Immature natural killer cell (primary cell): Measurements from ENCODE around the gene SMAD2. TPM values are rescaled to one million over a fixed set of nuclear protein-coding genes. Genes with fewer than 3 reads are reported as not detected.

Source experiments
- DNase-seq, 3 donors: peaks; one replicate each; pipeline ENCODE4 v3.0.0; 2022; ENCODE audit warnings: mixed read lengths in 1 of 3
- H3K27ac Mint-ChIP-seq, 6 donors: one replicate each; pipeline ENCODE4 v1.8.0; 2020; ENCODE audit warnings: mixed read lengths in 6 of 6, mild to moderate bottlenecking in 5 of 6, inconsistent platforms in 4 of 6, moderate library complexity in 3 of 6
- H3K27me3 Mint-ChIP-seq, 3 donors: one replicate each; pipeline ENCODE4 v1.8.0; 2020 to 2021; ENCODE audit warnings: low read depth in 3 of 3, mild to moderate bottlenecking in 3 of 3, mixed read lengths in 3 of 3, moderate library complexity in 3 of 3, inconsistent platforms in 1 of 3
- H3K36me3 Mint-ChIP-seq, 3 donors: one replicate each; pipeline ENCODE4 v1.8.0; 2020; ENCODE audit warnings: mixed read lengths in 3 of 3, inconsistent platforms in 2 of 3, mild to moderate bottlenecking in 2 of 3
- H3K4me1 Mint-ChIP-seq, 2 donors: one replicate each; pipeline ENCODE4 v1.8.0; 2020; ENCODE audit warnings: inconsistent platforms in 2 of 2, mild to moderate bottlenecking in 2 of 2, mixed read lengths in 2 of 2, moderate library complexity in 1 of 2
- H3K4me3 Mint-ChIP-seq, 5 donors: one replicate each; pipeline ENCODE4 v1.8.0; 2020; ENCODE audit warnings: mild to moderate bottlenecking in 5 of 5, mixed read lengths in 5 of 5, inconsistent platforms in 3 of 5, moderate library complexity in 3 of 5
- H3K9me3 Mint-ChIP-seq, 6 donors: one replicate each; pipeline ENCODE4 v1.8.0; 2020; ENCODE audit warnings: mild to moderate bottlenecking in 6 of 6, mixed read lengths in 6 of 6, inconsistent platforms in 4 of 6, moderate library complexity in 3 of 6
- polyA plus RNA-seq, 3 donors: library from polyadenylated mRNA; unstranded; fragments of 300-500 nt; fragmentation: Illumina TruSeq; gene quantifications; one replicate each; pipeline ENCODE4 v1.2.3, GENCODE V29; 2021

SMAD2 gene
- polyA plus RNA-seq, 3 donors from 2014 or later: 81.4 to 123 (median 112) TPM

DNA sequence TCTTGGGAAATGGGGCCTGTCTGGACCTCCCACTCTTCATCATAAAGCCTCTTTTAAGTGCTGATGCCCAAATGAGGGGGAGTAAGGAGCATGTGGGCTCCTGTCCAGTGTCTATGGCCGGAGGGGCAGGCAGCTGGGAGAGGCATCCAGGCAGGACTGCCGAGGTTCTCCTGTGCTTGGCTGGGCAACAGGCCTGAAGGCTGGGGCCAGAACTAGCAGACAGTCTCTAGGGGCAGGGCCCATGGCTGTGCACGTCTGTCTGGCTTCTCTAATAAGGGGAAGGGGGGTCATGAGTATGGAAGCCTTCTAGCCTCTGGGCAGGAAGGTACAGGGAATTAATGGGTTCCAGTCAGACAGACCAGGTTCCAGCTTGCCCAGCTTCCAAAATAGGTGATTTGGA lies 128.6 kb downstream of the SMAD2 start:
- H3K36me3 Mint-ChIP-seq: peaks cover 4 to 5% (median 4%) of the 10 kb centered on the region in 3 donors
- no peaks in the 10 kb centered on the region for H3K9me3 Mint-ChIP-seq
- H3K4me3 Mint-ChIP-seq: no peak overlapping the region
- no peak for DNase-seq
- peaks cover 4 to 5% (median 5%) of the 10 kb centered on the region in 3 donors for H3K27me3 Mint-ChIP-seq
- no peaks in the 10 kb centered on the region for H3K4me1 Mint-ChIP-seq
- H3K27ac Mint-ChIP-seq: no peak overlapping the region

DNA sequence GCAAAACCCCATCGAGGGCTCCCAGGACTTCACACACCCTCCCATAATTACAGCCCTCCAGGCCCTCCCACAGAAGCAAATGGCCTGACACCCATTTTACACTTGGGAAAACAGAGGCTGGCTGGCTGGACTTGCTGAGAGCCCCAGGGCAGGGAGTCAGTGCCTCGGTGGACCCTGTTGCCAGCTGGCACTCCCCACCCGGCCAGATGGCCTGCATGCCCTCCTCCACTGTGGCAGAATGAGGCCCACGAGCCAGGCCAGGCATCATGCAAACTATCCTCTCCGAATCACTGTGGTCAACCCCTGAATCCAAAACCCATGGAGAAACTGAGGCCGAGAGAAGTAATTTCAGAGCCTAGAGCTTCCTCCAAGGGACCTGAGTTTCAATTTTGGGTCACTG lies 129.7 kb downstream of the SMAD2 start:
- H3K4me3 Mint-ChIP-seq: no peak overlapping the region
- no peak for DNase-seq
- no peak overlapping the region for H3K27ac Mint-ChIP-seq
- H3K36me3 Mint-ChIP-seq: peaks cover 2 to 5% (median 4%) of the 10 kb centered on the region in 3 donors
- no peaks in the 10 kb centered on the region for H3K4me1 Mint-ChIP-seq
- no peaks in the 10 kb centered on the region for H3K9me3 Mint-ChIP-seq
- peaks cover 4 to 5% (median 5%) of the 10 kb centered on the region in 3 donors for H3K27me3 Mint-ChIP-seq

DNA sequence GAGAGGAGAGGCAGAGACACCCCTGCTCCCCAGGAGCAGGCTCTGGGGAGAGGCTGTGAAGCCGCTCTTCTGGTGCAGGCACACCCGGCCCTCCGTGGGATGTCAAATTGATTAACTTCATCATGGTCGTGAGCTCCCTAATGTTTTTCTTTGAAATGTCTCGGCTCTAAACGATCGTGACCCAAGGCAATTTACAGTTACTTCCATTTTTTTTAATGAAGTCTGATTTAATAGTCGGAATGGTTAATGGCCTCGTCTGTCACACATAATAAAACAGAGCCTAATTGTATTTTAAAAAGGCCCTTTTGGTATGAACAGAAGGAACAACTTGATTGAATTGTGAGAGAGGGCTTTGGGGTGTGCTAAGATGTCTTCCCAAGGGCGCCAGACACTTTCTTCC lies 130.2 kb downstream of the SMAD2 start:
- DNase-seq: no peak
- H3K27ac Mint-ChIP-seq: no peak overlapping the region
- H3K4me1 Mint-ChIP-seq: no peaks in the 10 kb centered on the region
- H3K27me3 Mint-ChIP-seq: peaks cover 3 to 7% (median 4%) of the 10 kb centered on the region in 3 donors
- peaks cover 0 to 5% (median 4%) of the 10 kb centered on the region in 3 donors for H3K36me3 Mint-ChIP-seq
- H3K4me3 Mint-ChIP-seq: no peak overlapping the region
- no peaks in the 10 kb centered on the region for H3K9me3 Mint-ChIP-seq

GRCh38 chr18:47799376-47799775 lies 131.1 kb downstream of the SMAD2 start:
- H3K27me3 Mint-ChIP-seq: peaks cover 3 to 7% (median 4%) of the 10 kb centered on the region in 3 donors
- H3K27ac Mint-ChIP-seq: no peak overlapping the region
- peaks cover 0 to 5% (median 0%) of the 10 kb centered on the region in 3 donors for H3K36me3 Mint-ChIP-seq
- no peaks in the 10 kb centered on the region for H3K9me3 Mint-ChIP-seq
- no peak overlapping the region for H3K4me3 Mint-ChIP-seq
- no peak for DNase-seq
- H3K4me1 Mint-ChIP-seq: no peaks in the 10 kb centered on the region

GRCh38 chr18:47798366-47798765 lies 132.1 kb downstream of the SMAD2 start:
- Mint-ChIP-seq H3K27ac (no peak overlapping the region), H3K9me3 (peaks cover 0 to 2% (median 0%) of the 10 kb centered on the region in 6 donors), H3K27me3 (peaks cover 3 to 7% (median 4%) of the 10 kb centered on the region in 3 donors), H3K36me3 (no peaks in the 10 kb centered on the region), H3K4me3 (no peak overlapping the region), H3K4me1 (no peaks in the 10 kb centered on the region)
- no peak for DNase-seq

- DNase-seq: no peak
These were observed 133.3 kb downstream of the SMAD2 start for GRCh38 chr18:47797126-47797525.

GRCh38 chr18:47795434-47795814 lies 135.0 kb downstream of the SMAD2 start:
- Mint-ChIP-seq H3K4me3 (no peak overlapping the region), H3K27ac (no peak overlapping the region), H3K4me1 (no peaks in the 10 kb centered on the region), H3K27me3 (peaks cover under 1 to 5% (median 3%) of the 10 kb centered on the region in 3 donors), H3K9me3 (peaks cover 0 to 2% (median 0%) of the 10 kb centered on the region in 6 donors), H3K36me3 (no peaks in the 10 kb centered on the region)
- DNase-seq: no peak

More at GRCh38 chr18:47797126-47797525, 133.3 kb downstream of the SMAD2 start:
- Mint-ChIP-seq H3K4me3 (no peak overlapping the region), H3K36me3 (no peaks in the 10 kb centered on the region), H3K27me3 (peaks cover 3 to 7% (median 4%) of the 10 kb centered on the region in 3 donors), H3K27ac (no peak overlapping the region), H3K9me3 (peaks cover 0 to 2% (median 0%) of the 10 kb centered on the region in 6 donors), H3K4me1 (no peaks in the 10 kb centered on the region)

- Mint-ChIP-seq H3K27ac (no peak overlapping the region), H3K9me3 (peaks cover 0 to 2% (median 0%) of the 10 kb centered on the region in 6 donors), H3K4me1 (no peaks in the 10 kb centered on the region), H3K4me3 (no peak overlapping the region), H3K27me3 (peaks cover 2 to 5% (median 3%) of the 10 kb centered on the region in 3 donors), H3K36me3 (no peaks in the 10 kb centered on the region)
- no peak for DNase-seq
These were observed 135.6 kb downstream of the SMAD2 start for GRCh38 chr18:47794725-47795433.

DNA sequence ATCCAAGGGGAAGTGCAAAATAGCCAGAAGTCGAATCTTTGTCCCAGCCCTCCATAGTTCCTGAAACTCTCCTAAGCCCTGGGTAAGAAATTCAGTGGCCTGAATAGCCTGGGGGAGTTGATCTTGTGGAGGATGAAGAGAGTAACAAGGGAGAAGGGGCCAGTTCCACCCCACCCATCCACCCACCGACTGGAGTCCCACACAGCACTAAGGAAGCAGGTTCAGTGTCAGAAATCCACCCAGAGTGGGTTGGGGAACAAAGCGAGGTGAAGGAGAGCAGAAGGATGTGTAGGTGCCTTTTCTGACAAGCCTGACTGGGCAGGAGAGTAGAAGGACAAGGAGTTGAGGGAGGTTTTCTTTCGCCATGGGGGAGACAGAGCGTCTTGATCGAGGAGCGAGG lies 136.8 kb downstream of the SMAD2 start:
- Mint-ChIP-seq H3K9me3 (peaks cover 0 to 2% (median 0%) of the 10 kb centered on the region in 6 donors), H3K27me3 (peaks cover 2 to 5% (median 4%) of the 10 kb centered on the region in 3 donors), H3K4me3 (no peak overlapping the region), H3K36me3 (no peaks in the 10 kb centered on the region), H3K27ac (no peak overlapping the region), H3K4me1 (no peaks in the 10 kb centered on the region)
- no peak for DNase-seq

GRCh38 chr18:47791461-47791985 lies 138.9 kb downstream of the SMAD2 start:
- H3K27me3 Mint-ChIP-seq: peaks cover 2 to 5% (median 4%) of the 10 kb centered on the region in 3 donors
- no peaks in the 10 kb centered on the region for H3K36me3 Mint-ChIP-seq
- no peak for DNase-seq
- no peaks in the 10 kb centered on the region for H3K4me1 Mint-ChIP-seq
- peaks cover 0 to 2% (median 0%) of the 10 kb centered on the region in 6 donors for H3K9me3 Mint-ChIP-seq
- no peak overlapping the region for H3K27ac Mint-ChIP-seq
- H3K4me3 Mint-ChIP-seq: no peak overlapping the region

DNA sequence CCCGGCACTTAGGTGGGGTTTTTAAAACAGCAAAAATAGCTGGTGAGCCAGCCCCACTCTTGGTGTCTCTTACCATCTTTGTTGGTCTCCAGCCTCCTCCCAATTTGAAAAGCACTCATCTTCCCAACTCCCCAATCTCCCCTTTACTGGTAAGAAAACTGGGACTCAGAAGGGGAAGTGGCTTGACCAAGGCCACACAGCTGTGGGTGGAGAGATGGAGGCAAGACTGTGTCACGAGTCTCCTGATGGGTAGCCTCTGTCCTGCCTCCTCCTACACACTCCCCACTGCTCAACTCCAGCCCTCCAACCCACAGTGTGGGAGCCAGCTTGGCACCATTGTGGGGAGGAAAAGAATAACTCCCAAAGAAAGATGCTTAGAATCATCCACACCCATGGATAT lies 140.4 kb downstream of the SMAD2 start:
- H3K9me3 Mint-ChIP-seq: peaks cover 2 to 7% (median 4%) of the 10 kb centered on the region in 6 donors
- no peaks in the 10 kb centered on the region for H3K4me1 Mint-ChIP-seq
- H3K36me3 Mint-ChIP-seq: no peaks in the 10 kb centered on the region
- DNase-seq: no peak
- no peak overlapping the region for H3K4me3 Mint-ChIP-seq
- H3K27me3 Mint-ChIP-seq: peaks cover 3 to 4% (median 4%) of the 10 kb centered on the region in 3 donors
- H3K27ac Mint-ChIP-seq: no peak overlapping the region

DNA sequence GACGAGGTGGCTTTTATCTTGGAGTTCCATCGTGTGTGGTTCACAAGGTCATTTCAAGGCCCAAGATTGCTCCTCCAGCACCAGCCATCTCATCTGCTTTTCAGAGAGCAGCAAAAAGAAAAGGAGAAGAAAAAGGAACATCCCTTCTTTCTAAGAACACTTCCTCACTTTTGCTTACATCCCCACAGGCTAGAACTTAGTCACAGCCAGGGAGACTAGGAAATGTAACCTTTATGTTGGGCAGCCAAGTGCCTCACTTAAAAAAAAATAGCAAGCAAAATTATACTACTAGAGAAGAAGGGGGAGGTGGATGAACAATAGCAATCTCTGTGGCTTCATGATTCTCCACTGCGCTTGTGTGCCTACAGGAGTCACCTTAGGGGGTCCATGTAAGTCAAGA lies 141.8 kb downstream of the SMAD2 start:
- Mint-ChIP-seq H3K4me3 (no peak overlapping the region), H3K9me3 (peaks cover 8 to 21% (median 17%) of the 10 kb centered on the region in 6 donors), H3K27me3 (peaks cover 3 to 4% (median 4%) of the 10 kb centered on the region in 3 donors)

DNA sequence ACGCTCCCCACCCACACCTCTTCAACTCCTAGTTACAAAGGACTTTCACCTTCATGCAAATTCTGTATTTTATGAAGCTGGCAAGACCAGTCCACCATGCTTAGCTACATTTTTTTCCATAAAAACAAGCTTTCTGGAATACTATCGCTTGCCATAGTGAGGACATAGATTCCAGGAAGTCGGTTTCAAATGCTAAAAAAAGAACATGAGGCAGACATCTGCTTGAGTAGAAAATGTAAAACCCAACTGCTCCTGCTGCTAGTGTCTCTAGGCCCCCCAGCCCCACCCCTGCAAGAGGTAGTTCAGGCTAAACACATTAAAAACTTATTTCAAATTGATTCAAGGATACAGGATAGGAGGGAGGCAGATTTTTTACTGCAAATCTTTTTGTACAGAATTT lies 148.9 kb downstream of the SMAD2 start:
- no peak for DNase-seq
- no peak overlapping the region for H3K4me3 Mint-ChIP-seq
- peaks cover 15 to 21% of the 10 kb centered on the region in 2 donors for H3K4me1 Mint-ChIP-seq
- H3K9me3 Mint-ChIP-seq: peaks cover 11 to 25% (median 20%) of the 10 kb centered on the region in 6 donors
- no peak overlapping the region for H3K27ac Mint-ChIP-seq
- H3K27me3 Mint-ChIP-seq: peaks cover 2 to 5% (median 3%) of the 10 kb centered on the region in 3 donors
- H3K36me3 Mint-ChIP-seq: peaks cover 6 to 10% (median 8%) of the 10 kb centered on the region in 3 donors

More for the DNA sequence above, 141.8 kb downstream of the SMAD2 start:
- no peak for DNase-seq
- H3K27ac Mint-ChIP-seq: no peak overlapping the region
- peaks cover 3 to 10% (median 8%) of the 10 kb centered on the region in 3 donors for H3K36me3 Mint-ChIP-seq
- no peaks in the 10 kb centered on the region for H3K4me1 Mint-ChIP-seq

GRCh38 chr18:47780011-47780725 lies 150.3 kb downstream of the SMAD2 start:
- H3K9me3 Mint-ChIP-seq: peaks cover 11 to 23% (median 17%) of the 10 kb centered on the region in 6 donors
- peaks cover 6 to 10% (median 8%) of the 10 kb centered on the region in 3 donors for H3K36me3 Mint-ChIP-seq
- H3K27me3 Mint-ChIP-seq: peaks cover under 1 to 11% (median 3%) of the 10 kb centered on the region in 3 donors
- DNase-seq: no peak
- no peak overlapping the region for H3K4me3 Mint-ChIP-seq
- no peak overlapping the region for H3K27ac Mint-ChIP-seq
- peaks cover 15 to 28% of the 10 kb centered on the region in 2 donors for H3K4me1 Mint-ChIP-seq
